GM18520 (cell line): ENCODE data around the gene MCC.
"Not testable (repeated sequence)": the region's sequence is repeated elsewhere in the genome, so short reads cannot be mapped to it uniquely, and the experiment has no call there.

Experiments
- ATAC-seq: cut with Tn5 transposase; IDR thresholded peaks from one replicate; pipeline ENCODE4 v1.9.1; 2021; ENCODE audit not compliant: unreplicated experiment

The MCC gene

GRCh38 chr5:113491022-113491421 is 2.8 kb upstream of the MCC start:
- no peak for ATAC-seq

GRCh38 chr5:113490317-113490716 is 2.1 kb upstream of the MCC start:
- no peak for ATAC-seq

DNA sequence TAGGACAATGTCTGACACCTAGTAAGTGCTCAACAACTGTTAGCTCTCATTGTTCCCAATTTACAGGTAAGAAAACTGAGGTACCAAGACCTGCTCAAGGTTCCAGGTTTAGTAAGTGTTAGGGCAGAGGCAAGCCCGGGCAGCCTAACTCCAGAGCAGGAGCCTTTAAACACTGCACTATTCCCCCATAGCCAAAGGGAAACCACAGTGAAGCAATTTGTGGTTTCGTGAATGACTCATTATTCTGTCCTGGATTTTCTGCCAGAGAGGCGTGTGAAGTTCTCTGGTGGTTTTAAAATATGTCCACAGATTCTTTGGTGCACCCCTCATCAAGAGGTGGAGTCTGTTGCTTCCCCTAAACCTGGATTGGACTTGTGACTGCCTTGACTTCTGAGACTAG is 1.0 kb upstream of the MCC start:
- ATAC-seq, result no peak

GRCh38 chr5:113488645-113489184 is 462 bp upstream of the MCC start:
- ATAC-seq, result no peak

DNA sequence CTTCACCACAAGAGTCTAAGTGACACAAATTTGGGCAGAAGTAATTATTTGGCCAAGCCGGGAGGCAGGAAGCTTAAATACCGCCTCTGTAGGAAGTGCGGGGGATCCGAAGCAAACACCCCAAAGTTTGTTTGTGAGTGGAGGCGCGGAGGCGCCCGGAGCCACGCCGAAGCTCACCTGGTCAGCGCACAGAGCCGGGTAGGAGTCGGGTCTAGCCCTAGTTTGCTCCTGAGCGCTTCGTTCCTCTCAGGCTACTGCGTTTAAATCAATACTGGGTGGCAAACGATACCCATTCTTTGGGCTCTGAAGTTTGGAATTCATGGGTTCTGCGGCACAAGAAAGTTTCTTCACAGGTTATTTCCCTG is 855 bp downstream of the MCC start:
- no peak for ATAC-seq

- ATAC-seq, result no peak
Observed at GRCh38 chr5:113480243-113480642, 8.0 kb downstream of the MCC start.

DNA sequence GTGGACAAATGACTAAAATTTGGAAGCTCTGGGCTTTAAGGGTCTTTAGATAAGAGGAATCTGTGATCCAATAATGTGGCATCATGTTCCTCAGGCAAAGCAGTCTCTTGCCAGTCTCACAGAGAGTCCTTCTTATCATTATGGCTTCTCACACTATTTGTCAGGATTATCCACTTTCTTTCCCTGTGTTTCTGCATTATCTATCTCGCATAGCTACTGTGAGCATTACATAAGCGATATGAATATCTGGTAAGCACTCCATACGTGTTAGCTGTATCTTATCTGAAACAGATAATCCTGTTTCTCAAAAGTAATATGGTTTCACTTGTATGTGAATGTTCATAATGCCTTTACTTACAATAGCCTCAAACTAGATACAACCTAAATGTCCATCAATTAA is 9.6 kb downstream of the MCC start:
- no peak for ATAC-seq

GRCh38 chr5:113474100-113474728 is 14.0 kb downstream of the MCC start:
- no peak for ATAC-seq

GRCh38 chr5:113463032-113463431 is 25.2 kb downstream of the MCC start:
- ATAC-seq, result no peak

DNA sequence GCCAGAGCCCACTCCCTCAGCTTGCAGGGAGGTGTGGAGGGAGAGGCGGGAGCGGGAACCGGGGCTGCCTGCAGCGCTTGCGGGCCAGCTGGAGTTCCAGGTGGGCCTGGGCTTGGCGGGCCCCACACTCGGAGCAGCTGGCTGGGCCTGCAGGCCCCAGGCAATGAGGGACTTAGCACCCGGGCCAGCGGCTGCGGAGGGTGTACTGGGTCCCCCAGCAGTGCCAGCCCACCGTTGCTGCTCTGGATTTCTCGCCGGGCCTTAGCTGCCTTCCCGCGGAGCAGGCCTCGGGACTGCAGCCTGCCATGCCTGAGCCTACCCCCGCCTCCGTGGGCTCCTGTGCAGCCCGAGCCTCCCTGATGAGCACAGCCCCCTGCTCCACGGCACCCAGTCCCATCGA is 31.1 kb downstream of the MCC start:
- ATAC-seq, result not testable (repeated sequence)

GRCh38 chr5:113452941-113453340 is 35.3 kb downstream of the MCC start:
- ATAC-seq, result no peak

DNA sequence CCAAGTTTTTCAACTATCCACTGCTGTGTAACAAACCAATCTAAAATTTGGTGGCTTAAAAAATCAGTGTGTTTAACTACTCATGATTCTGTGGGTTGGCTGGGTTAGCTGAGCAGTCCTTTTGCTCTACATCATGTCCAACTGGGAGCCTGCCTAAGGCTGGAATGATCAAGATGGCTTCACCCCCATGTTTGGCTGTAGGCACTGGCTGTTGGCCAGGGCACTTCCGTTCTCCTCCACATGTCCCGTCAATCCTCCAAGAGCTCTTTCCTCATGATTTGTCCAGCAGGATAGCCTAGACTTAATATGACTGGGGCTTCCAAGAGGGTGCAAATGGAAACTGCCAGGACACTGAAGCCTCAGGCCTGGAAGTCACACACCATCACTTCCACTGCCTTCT is 36.5 kb downstream of the MCC start:
- no peak for ATAC-seq

- ATAC-seq, result no peak
Observed at GRCh38 chr5:113450929-113451328, 37.3 kb downstream of the MCC start.

- ATAC-seq, result no peak
Observed at GRCh38 chr5:113450462-113450861, 37.8 kb downstream of the MCC start.

DNA sequence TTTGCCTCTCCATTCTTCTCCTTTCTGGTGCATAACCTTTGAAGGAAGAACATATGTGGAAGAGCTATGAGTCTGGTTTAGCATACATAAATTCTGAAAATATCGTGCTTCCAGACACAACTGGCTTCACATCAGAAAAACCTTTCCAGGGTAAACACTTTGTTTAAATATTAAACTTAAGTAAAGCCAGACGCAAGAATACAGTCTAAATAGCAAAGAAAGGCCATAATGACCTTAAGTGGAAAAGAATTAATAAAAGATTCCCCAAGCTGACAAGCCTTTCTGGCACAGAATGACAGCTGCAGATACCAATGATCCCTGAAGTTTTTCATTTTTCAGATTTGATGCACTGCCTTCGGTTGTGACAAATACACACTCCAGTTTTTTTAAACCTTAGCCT is 40.0 kb downstream of the MCC start:
- ATAC-seq, result no peak

GRCh38 chr5:113447498-113448050 is 40.7 kb downstream of the MCC start:
- ATAC-seq, result no peak

GRCh38 chr5:113446358-113446927 is 41.8 kb downstream of the MCC start:
- ATAC-seq, result no peak

GRCh38 chr5:113437111-113437510 is 51.1 kb downstream of the MCC start:
- no peak for ATAC-seq

GRCh38 chr5:113435575-113435974 is 52.7 kb downstream of the MCC start:
- no peak for ATAC-seq

- no peak for ATAC-seq
Observed at GRCh38 chr5:113434889-113435288, 53.4 kb downstream of the MCC start, which contains the start of gene TSSK1B. TSS of gene TSSK1B (minus strand) at chr5:113434989. CDS start at chr5:113434839, 150 bp downstream.

DNA sequence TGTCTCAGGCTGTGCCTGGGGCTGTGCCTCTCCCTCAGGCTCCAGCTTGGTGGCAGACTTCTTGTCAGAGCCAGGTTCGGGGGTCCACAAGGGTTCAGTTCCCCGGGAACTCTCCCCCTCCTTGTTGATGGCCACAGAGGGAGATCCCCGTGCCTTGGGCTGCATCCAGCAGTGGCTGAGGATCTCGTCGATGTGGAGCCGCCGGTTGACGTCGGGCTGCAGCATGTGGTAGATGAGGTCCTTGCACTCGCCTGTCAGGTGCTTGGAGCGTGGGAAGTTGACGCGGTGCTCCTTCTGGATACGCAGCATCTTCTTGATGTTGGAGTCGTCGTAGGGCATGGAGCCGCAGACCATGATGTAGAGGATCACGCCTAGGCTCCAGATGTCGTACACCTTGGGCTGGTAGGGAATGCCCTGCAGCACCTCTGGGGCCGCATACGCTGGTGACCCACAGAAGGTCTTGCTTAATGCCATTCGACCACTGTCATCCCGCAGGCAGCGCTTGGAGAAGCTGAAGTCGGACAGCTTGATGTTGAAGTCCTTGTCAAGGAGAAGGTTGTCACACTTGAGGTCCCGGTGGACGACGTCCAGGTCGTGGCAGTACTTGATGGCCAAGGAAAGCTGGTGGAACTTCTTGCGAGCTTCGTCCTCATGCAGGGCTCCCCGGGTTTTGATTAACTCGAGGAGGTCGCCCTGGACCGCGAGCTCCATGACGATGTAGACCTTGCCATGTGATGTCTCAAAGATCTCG is 54.2 kb downstream of the MCC start:
- no peak for ATAC-seq

DNA sequence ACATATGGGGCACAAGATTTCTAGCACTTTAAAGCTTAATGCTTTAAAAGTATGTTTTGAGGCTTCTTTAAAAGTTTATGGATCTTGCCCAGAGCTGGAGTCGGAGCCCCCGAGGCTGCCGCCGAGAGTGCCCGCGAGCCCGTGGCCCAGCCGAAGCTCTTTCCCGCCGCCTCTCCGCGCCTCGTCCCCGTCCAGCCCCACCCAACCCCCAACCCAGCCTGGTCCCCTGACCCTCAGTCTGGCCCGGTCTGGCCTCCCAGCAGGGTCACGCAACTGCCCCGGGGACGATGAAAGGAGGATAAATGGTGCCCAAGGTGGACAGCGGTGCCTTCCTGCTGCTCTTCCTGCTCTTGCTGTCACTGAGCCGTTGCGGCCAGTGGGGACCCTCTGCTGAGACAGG is 55.2 kb downstream of the MCC start:
- no peak for ATAC-seq
